Thoracic aorta endothelial cell (primary cell): Measurements from ENCODE around the gene KRT71. TPM values are rescaled to one million over a fixed set of nuclear protein-coding genes. Genes with fewer than 3 reads are reported as not detected.

ENCODE experiments used
- total RNA-seq: library from RNA; depleted of rRNA; stranded (reverse); fragments of >200 nt; gene quantifications from 2 replicates; pipeline ENCODE4 v1.2.3, GENCODE V29; 2012

Gene KRT71
- not detected in 2 replicates for total RNA-seq

DNA sequence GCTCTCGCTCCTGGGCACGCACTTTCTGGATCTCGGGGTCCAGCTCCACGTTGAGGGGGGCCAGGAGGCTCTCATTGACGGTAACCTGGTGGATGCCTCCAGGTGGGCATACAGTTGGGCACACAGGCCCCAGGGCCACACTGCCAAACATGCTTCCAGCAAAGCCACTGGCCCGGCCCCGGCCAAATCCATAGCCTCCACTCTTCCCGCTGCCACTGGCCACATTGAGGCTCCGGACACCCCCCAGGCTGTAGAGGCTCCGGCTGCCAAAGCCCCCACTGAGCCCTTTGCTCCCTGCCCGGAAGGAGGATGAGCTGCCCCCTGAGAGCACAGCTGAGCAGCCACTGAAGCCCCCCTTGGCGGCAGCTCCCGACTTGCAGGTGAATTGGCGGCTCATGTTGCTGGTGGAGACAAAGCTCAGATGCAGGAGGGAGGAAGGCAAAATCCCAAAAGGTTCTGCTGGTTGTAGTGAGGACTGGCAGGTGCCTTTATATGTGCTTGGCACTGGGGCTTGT is at the start of gene KRT71:
KRT71 (minus strand) TSS at position 465 of the 515 bp plus-strand sequence; CDS start at position 397, 68 bp downstream.

DNA sequence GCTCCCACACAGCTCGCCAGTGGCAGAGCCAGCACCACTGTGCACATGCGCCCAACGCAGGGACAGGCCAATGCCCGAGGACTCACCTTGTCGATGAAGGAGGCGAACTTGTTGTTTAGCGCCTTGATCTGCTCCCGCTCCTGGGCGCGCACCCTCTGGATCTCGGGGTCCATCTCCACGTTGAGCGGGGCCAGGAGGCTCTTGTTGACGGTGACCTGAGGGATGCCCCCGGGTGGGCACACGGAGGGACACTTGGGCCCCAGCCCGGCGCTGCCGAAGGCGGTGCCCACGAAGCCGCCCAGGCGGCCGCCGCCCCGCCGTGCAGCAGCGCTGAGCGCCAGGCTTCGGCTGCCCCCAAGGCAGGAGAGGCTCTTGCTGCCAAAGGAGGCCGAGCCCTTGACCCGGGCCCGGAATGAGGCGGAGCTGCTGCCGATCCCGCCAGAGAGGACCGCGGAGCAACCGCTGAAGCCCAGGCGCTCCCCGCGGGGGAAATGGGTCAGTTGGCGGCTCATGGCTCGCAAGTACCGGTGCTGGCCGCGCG is 48.1 kb upstream of the KRT71 start, which contains the start of gene KRT72:
KRT72 (minus strand) TSS at position 523 of the 541 bp plus-strand sequence; CDS start at position 512, 11 bp downstream.

DNA sequence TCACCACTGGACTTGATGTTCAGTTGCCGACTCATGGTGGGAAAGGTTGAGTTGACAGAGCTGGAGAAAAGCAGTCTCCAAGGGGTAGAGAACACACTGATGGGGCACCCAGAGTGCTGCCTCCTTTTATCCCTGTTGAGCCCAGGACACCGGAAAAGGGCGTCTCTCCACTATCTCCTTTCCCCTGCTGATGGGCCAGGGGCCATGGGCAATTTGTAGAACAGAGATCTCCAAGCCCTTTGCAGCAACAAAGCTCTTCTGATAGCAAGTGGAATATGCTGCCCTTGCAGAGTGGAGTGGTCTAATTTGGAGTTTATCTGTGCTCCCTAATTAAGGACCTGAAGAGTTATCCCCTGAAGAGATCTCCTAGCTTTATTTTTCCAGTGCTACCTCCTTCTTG is 20.8 kb upstream of the KRT71 start, which contains the start of gene KRT74:
KRT74 (minus strand) TSS at position 101 of the 400 bp plus-strand sequence; CDS start at position 35, 66 bp downstream.

DNA sequence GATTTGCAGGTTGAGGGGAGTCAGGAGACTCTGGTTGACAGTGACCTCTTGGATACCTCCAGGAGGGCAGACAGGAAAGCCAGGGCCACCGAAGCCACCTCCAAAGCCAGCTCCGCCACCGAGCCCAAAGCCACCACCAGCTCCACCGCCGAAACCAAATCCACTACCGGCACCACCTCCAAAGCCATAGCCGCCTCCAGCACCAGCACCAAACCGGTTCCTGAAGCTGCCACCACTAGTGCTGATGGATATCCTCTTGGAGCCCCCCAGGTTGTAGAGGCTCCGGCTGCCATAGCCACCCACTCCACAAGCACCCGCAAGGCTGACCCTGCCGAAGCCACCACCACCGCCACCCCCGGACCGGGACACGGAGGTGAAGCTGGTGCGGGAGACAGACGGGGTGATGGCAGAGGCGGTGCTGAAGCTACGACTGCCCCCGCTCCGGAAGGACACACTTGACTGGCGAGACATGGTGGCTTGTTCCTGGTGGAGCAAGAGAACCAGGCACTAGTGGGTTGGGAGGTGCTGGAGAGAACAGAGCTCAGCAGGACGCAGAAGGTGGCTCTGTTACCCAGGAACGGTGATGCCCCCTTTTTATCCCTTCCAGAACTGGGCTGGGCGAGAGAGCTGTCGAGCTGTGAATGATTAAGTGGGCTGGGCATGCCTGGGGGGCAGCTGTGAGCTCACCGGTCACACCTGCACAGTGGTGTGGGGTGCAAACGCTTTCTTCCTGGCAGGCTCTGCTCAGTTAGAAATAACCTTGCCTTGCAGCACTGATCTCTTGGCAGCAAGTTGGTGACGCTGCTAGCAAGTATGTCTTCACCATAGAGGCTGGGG is 32.9 kb downstream of the KRT71 start, which contains the start of gene KRT5:
KRT5 (minus strand) TSS at position 569 of the 837 bp plus-strand sequence; CDS start at position 471, 98 bp downstream.

Other genes starting within 250 kb of the KRT71 start
- not detected in 2 replicates for gene KRT83, start 231.7 kb downstream of the KRT71 start, total RNA-seq
- not detected in 2 replicates for gene KRT85, start 185.7 kb downstream of the KRT71 start, total RNA-seq
- gene KRT84, start 167.5 kb downstream of the KRT71 start, total RNA-seq: not detected in 2 replicates
- gene KRT82, start 146.8 kb downstream of the KRT71 start, total RNA-seq: not detected in 2 replicates
- gene KRT75, start 118.8 kb downstream of the KRT71 start, total RNA-seq: not detected in 2 replicates
- not detected in 2 replicates for gene KRT6B, start 101.0 kb downstream of the KRT71 start, total RNA-seq
- not detected in 2 replicates for gene KRT6C, start 79.3 kb downstream of the KRT71 start, total RNA-seq
- not detected in 2 replicates for gene KRT6A, start 59.9 kb downstream of the KRT71 start, total RNA-seq
- gene KRT5, start 32.8 kb downstream of the KRT71 start, total RNA-seq: not detected in 2 replicates
- gene KRT74, start 20.7 kb upstream of the KRT71 start, total RNA-seq: not detected in 2 replicates
- not detected in 2 replicates for gene KRT72, start 48.3 kb upstream of the KRT71 start, total RNA-seq
- not detected in 2 replicates for gene KRT73, start 65.4 kb upstream of the KRT71 start, total RNA-seq
- gene KRT2, start 99.1 kb upstream of the KRT71 start, total RNA-seq: not detected in 2 replicates
- gene KRT1, start 127.3 kb upstream of the KRT71 start, total RNA-seq: not detected in 2 replicates
- gene KRT77, start 150.4 kb upstream of the KRT71 start, total RNA-seq: not detected in 2 replicates
- not detected in 2 replicates for gene KRT76, start 224.2 kb upstream of the KRT71 start, total RNA-seq
- not detected in 2 replicates for gene KRT3, start 243.0 kb upstream of the KRT71 start, total RNA-seq